HepG2 (cell line): ENCODE measurements around the gene SLC7A4. TPM values are rescaled to one million over a fixed set of nuclear protein-coding genes. Genes with fewer than 3 reads are reported as not detected.

Experiments used
- CCDC6 ChIP-seq: sonication (generic); formaldehyde crosslinking; IDR thresholded peaks from 2 replicates; pipeline ENCODE4 v1.8.1; 2022; ENCODE audit warnings: mild to moderate bottlenecking, missing genetic modification reagents, moderate library complexity
- CEBPZ ChIP-seq: IDR thresholded peaks from 2 replicates; pipeline ENCODE4 v1.6.1; 2012; ENCODE audit warnings: low read length, improper control_type of control experiment
- FOXP4 ChIP-seq: sonication (generic); formaldehyde crosslinking; IDR thresholded peaks from 2 replicates; pipeline ENCODE4 v1.4.0; 2020; ENCODE audit warnings: missing genetic modification reagents
- GATAD1 ChIP-seq: IDR thresholded peaks from 2 replicates; pipeline ENCODE4 v1.6.1; 2016; ENCODE audit warnings: missing genetic modification reagents, missing compliant biosample characterization
- KDM5B ChIP-seq: sonication (generic); formaldehyde crosslinking; IDR thresholded peaks from 2 replicates; pipeline ENCODE4 v1.4.0; 2020; ENCODE audit warnings: missing genetic modification reagents, mild to moderate bottlenecking, borderline replicate concordance
- LCORL ChIP-seq, 2 experiments: fragments of 450-650 bp in 1 of 2; sonication (generic) in 1 of 2; formaldehyde crosslinking in 1 of 2; IDR thresholded peaks; 2 replicates each; pipeline versions ENCODE4 v1.5.0 to v1.6.1; 2017 to 2020; ENCODE audit warnings: antibody characterized with exemption in 1 of 2, missing genetic modification reagents in 1 of 2
- PAWR ChIP-seq: sonication (generic); formaldehyde crosslinking; IDR thresholded peaks from 2 replicates; pipeline ENCODE4 v1.4.0; 2020; ENCODE audit warnings: missing genetic modification reagents, mild to moderate bottlenecking, borderline replicate concordance
- PAX8 ChIP-seq: sonication (generic); formaldehyde crosslinking; IDR thresholded peaks from 2 replicates; pipeline ENCODE4 v1.8.0; 2022; ENCODE audit warnings: mild to moderate bottlenecking, missing genetic modification reagents, borderline replicate concordance
- SALL1 ChIP-seq: sonication (generic); formaldehyde crosslinking; IDR thresholded peaks from 2 replicates; pipeline ENCODE4 v1.8.0; 2022; ENCODE audit warnings: mild to moderate bottlenecking, missing genetic modification reagents
- SP5 ChIP-seq: IDR thresholded peaks from 2 replicates; pipeline ENCODE4 v1.6.1; 2016; ENCODE audit warnings: low read depth, borderline replicate concordance
- TARDBP ChIP-seq: sonication (generic); formaldehyde crosslinking; IDR thresholded peaks from 2 replicates; pipeline ENCODE4 v1.8.0; 2022; ENCODE audit warnings: mild to moderate bottlenecking, missing genetic modification reagents
- TRAFD1 ChIP-seq: sonication (generic); formaldehyde crosslinking; IDR thresholded peaks from 2 replicates; pipeline ENCODE4 v1.5.1; 2020; ENCODE audit warnings: missing genetic modification reagents, mild to moderate bottlenecking, borderline replicate concordance
- ZNF12 ChIP-seq: sonication (generic); formaldehyde crosslinking; IDR thresholded peaks from 2 replicates; pipeline ENCODE4 v1.5.0; 2020; ENCODE audit warnings: missing genetic modification reagents
- ZNF274 ChIP-seq: sonication (generic); formaldehyde crosslinking; IDR thresholded peaks from 2 replicates; pipeline ENCODE4 v1.5.1; 2020; ENCODE audit warnings: mild to moderate bottlenecking, missing genetic modification reagents
- ZNF646 ChIP-seq: sonication (generic); formaldehyde crosslinking; IDR thresholded peaks from 2 replicates; pipeline ENCODE4 v1.9.0; 2021; ENCODE audit warnings: mild to moderate bottlenecking, missing genetic modification reagents
- ZZZ3 ChIP-seq: sonication (generic); formaldehyde crosslinking; IDR thresholded peaks from 2 replicates; pipeline ENCODE4 v1.4.0; 2020; ENCODE audit warnings: missing genetic modification reagents, mild to moderate bottlenecking, borderline replicate concordance
- polyA plus RNA-seq, 8 experiments: library from polyadenylated mRNA; depleted of rRNA in 3 of 8; stranded (reverse) in 7 of 8; unstranded in 1 of 8; fragments of >200 nt; fragmentation: Illumina TruSeq in 4 of 8; extraction: Trizol in 4 of 8; gene quantifications; 2 replicates each; pipeline versions ENCODE4 v1.2.1 to v1.2.3, GENCODE V29; 2011 to 2016; ENCODE audit warnings: low read depth in 4 of 8, missing spikeins in 1 of 8, mixed read lengths in 1 of 8; ENCODE audit not compliant: insufficient read depth in 1 of 8
- total RNA-seq, 5 experiments: library from RNA; depleted of rRNA; stranded (reverse); fragments of >200 nt; fragmentation: Illumina TruSeq; extraction: Trizol; gene quantifications; 2 replicates each; pipeline ENCODE4 v1.2.3, GENCODE V29; 2016; ENCODE audit warnings: low read depth in 1 of 5

Gene SLC7A4
- total and polyA plus RNA-seq, 2 of the 13 experiments (the other 11 are each of a cell fraction or from before 2014, with no cell fraction given) = not detected

- TF ChIP-seq ZNF646 (no peak), TARDBP (CRISPR knock-in tag) (peak; percentile 60; the same call in 1 of the 2 replicates), TRAFD1 (CRISPR knock-in tag) (no peak), LCORL (IDR thresholded peaks at IDR 0.05) (no peak), LCORL (CRISPR knock-in tag; IDR thresholded peaks at IDR 0.05) (peak; percentile 81), CCDC6 (no peak), CEBPZ (no peak), PAWR (CRISPR knock-in tag) (no peak), SP5 (CRISPR knock-in tag) (peak; percentile 74), ZZZ3 (no peak), ZNF274 (no peak), FOXP4 (0 out of 2 replicates have a peak, but pooled peaks have one; percentile 55), KDM5B (CRISPR knock-in tag) (no peak), SALL1 (peak; percentile 73; the same call in 1 of the 2 replicates), GATAD1 (peak; percentile 46; the same call in 1 of the 2 replicates), ZNF12 (CRISPR knock-in tag) (0 out of 2 replicates have a peak, but pooled peaks have one; percentile 16), PAX8 (CRISPR knock-in tag) (no peak)
Measured at GRCh38 chr22:20979940-20980453, 52.4 kb downstream of the SLC7A4 start (continued).
